KOPT-K1 (cell line): Measurements from ENCODE around the gene TAF8.
A peak's percentile ranks its signal among the peaks of the same experiment; 100 is the strongest.
"Not testable (repeated sequence)": the region's sequence is repeated elsewhere in the genome, so short reads cannot be mapped to it uniquely, and the experiment has no call there.

Experiments used
- H3K27ac ChIP-seq: fragments of 200-600 bp; sonication (generic); 2 replicates; pipeline ENCODE4 v1.5.1; 2016; ENCODE audit warnings: antibody characterized with exemption, mild to moderate bottlenecking, low read depth, low read length; ENCODE audit not compliant: poor library complexity, severe bottlenecking
- H3K36me3 ChIP-seq: fragments of 200-600 bp; sonication (generic); 2 replicates; pipeline ENCODE4 v1.5.1; 2017; ENCODE audit warnings: antibody characterized with exemption, mild to moderate bottlenecking, low read length, moderate library complexity; ENCODE audit not compliant: insufficient read depth
- H3K9me3 ChIP-seq: fragments of 200-600 bp; sonication (generic); 2 replicates; pipeline ENCODE4 v1.5.1; 2017; ENCODE audit warnings: antibody characterized with exemption, low read length, mild to moderate bottlenecking; ENCODE audit not compliant: insufficient read depth, poor library complexity, severe bottlenecking

Gene TAF8

DNA sequence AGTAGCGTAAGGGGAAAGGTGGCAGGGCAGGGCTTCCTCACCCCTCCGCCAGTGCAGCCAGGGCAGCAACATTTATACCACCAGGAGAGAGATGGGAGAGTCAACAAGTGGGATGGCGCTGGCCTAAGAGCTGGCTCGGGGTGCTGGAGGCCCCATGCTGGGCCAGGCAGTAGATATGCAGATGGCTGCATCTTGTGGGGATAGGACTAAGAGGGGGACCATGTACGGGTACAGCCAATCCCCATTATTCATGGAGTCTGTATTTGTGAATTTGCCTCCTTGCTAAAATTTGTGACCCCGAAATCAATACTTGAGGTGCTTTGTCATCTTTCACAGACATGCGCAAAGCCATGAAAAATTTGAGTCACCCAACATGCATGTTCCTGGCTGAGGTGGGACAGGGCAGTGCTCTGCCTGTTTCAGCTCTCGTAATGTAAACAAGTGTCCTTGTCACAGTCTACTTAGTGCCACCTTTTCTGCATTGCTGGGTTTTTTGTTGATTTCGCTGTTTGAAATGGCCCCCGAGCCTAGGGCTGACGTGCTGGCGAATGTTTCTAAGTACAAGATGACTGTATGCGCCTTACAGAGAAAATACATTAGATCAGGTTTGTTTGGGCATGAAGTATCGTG, 27.5 kb upstream of the TAF8 start:
- H3K36me3 ChIP-seq = no peaks in the 10 kb centered on the region
- H3K27ac ChIP-seq = peak overlapping the region; percentile 98
- no peaks in the 10 kb centered on the region for H3K9me3 ChIP-seq

DNA sequence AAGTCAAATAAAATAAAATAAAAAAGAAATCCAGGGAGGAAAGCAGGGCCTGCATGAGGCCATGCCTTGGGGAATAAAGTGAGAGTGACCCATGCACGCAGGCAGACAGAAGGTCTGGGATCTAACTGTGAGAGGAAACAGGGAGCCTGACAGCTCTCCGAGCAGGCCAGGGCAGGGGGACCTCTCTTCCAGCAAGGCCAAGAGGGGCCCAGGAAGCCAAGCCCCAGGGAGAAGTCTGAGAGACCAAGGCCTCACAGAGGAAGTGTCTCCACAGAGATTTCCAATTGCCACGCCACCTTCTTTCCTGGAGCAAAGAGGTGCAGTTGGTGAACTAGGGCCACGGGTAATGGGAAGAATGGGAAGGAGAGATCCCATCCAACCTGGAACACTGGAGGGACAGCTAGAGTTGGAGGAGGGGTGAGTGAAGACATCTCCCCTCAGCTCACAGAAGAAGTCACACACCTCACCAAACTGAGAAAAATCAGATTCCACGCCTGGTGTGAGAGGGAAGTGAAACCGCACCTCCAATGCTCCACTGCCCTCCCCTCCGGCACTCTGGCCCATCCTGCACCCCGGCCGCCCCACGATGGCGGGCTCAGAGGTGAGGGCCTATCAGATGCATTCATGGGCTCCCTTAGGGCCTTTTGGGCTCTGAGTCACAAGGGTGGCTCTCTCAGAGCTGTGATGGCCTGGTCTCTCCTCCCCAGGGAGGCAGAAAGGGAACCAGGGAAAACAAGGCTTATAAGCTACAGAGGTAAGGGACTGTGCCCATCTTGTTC, 25.1 kb upstream of the TAF8 start:
- Histone ChIP-seq H3K27ac (peak overlapping the region; percentile 98), H3K9me3 (no peaks in the 10 kb centered on the region), H3K36me3 (no peaks in the 10 kb centered on the region)

DNA sequence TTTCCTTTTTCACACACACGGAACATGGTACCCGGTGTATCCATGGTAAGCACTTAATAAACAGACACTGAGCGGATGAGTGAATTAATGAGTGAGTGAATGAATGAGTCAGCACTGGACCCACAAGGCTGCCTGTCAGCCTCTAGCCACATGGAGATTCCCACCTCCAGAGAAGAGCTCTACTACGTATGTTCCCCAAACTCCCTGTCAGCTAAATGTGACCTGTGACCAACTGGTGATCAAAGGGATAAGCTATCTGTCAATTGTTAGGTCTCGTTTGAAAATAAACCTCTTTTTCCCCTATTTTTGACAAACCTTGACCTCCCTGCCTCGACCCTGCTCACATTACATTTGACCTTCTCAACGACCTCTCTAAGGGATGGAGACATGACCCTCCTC, 24.5 kb upstream of the TAF8 start:
- Histone ChIP-seq H3K36me3 (no peaks in the 10 kb centered on the region), H3K27ac (peak overlapping the region; percentile 98), H3K9me3 (no peaks in the 10 kb centered on the region)

DNA sequence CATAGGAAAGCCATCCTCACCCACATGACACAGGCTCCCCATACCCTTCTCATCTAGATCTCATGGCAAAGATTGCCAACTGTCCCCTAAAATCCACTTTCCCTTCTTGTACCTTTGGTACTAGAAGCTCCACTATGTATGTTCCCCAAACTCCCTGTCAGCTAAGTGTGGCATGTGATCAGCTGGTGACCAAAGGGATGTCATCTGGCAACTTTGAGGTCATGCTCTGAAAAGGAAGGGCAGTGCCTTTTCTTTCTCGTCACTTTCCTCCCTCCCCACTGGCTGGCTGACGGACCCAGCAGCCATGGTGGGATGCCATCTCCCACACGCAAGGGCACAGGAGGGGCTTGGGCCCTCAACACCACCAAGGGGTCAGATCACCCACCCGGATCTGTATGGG, 23.8 kb upstream of the TAF8 start:
- Histone ChIP-seq H3K27ac (peak overlapping the region; percentile 98), H3K9me3 (no peaks in the 10 kb centered on the region), H3K36me3 (no peaks in the 10 kb centered on the region)

DNA sequence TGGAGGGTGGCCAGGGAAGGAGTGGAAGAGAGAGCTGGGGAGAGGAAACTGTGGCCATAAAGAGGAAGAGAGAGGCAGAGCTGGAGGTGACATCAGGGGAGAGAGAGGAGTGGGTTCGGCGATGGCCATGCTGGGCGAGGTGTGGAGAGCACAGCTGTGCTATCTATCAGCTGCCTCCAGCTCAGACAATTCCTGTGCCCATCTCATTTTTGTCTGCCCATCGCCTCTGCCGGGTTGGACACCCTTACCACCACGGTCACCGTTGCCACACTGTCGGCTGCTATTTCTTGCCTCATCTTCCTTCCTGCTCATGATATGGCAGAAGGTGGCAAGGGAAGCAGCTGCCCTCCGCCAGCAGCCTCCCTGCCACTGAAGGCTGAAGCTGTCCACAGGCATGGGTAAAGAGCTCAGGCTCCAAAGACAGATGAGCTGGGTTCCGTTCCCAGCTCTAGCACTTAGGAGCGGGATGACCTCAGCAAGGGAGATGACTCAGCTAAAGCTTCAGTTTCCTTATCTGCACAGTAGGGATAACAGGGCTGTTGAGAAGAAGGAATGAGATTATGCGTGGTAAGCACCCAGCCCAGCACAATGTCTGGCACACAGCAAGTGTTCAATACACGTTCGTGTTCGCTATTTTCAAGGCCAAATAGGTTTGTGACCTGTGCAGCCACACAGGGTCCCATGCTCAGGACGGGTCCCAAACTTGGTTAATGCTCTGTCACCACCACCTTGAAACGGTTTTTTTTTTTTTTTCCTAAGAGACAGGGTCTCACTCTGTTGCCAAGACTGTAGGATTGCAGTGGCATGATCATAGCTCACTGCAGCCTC, 21.9 kb upstream of the TAF8 start:
- no peaks in the 10 kb centered on the region for H3K36me3 ChIP-seq
- no peaks in the 10 kb centered on the region for H3K9me3 ChIP-seq
- peak overlapping the region; percentile 98 for H3K27ac ChIP-seq

DNA sequence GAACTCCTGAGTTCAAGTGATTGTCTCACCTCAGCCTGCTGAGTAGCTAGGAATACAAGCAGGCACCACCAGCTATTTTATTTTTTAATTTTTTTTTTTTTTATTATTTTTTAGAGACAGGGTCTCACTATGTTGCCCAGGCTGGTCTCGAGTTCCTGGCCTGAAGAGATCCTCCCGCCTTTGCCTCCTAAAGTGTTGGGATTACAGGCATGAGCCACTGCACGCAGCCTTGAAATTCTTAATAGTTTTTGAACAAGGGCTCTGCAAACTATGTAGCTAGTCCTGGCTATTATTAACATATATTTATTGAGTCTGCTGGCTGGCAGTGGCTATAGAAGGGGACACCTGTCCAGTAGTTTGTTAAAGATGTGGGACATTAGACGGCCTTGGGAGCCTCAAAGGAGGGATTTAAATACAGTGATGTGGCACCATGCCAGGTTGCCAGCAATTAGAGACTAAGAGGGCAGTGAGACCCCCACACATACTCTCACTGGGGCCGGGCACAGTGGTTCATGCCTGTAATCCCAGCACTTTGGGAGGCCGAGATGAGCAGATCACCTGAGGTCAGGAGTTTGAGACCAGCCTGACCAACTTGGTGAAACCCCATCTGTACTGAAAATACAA, 21.1 kb upstream of the TAF8 start:
- peak overlapping the region; percentile 98 for H3K27ac ChIP-seq
- H3K9me3 ChIP-seq = no peaks in the 10 kb centered on the region
- no peaks in the 10 kb centered on the region for H3K36me3 ChIP-seq

DNA sequence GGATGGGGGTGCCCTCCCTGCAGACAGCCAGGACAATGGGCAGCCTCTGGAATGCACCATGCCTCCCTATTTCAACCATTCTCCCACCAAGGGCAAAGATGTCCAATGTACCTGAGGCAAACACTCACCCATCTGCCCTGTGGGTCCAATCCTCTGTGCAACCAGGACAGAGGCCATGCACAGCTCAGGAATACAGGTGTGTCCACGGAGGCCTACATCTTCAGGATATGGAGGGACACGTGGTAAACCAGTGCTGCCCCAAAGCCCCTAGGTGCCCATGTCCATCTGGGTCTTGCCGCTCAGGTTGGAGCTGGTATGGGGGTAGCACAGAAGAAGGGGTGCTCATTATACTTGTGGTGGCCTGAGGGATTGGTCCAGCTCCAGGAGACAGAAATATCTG, 20.4 kb upstream of the TAF8 start:
- H3K36me3 ChIP-seq = no peaks in the 10 kb centered on the region
- no peaks in the 10 kb centered on the region for H3K9me3 ChIP-seq
- H3K27ac ChIP-seq = peak overlapping the region; percentile 98

DNA sequence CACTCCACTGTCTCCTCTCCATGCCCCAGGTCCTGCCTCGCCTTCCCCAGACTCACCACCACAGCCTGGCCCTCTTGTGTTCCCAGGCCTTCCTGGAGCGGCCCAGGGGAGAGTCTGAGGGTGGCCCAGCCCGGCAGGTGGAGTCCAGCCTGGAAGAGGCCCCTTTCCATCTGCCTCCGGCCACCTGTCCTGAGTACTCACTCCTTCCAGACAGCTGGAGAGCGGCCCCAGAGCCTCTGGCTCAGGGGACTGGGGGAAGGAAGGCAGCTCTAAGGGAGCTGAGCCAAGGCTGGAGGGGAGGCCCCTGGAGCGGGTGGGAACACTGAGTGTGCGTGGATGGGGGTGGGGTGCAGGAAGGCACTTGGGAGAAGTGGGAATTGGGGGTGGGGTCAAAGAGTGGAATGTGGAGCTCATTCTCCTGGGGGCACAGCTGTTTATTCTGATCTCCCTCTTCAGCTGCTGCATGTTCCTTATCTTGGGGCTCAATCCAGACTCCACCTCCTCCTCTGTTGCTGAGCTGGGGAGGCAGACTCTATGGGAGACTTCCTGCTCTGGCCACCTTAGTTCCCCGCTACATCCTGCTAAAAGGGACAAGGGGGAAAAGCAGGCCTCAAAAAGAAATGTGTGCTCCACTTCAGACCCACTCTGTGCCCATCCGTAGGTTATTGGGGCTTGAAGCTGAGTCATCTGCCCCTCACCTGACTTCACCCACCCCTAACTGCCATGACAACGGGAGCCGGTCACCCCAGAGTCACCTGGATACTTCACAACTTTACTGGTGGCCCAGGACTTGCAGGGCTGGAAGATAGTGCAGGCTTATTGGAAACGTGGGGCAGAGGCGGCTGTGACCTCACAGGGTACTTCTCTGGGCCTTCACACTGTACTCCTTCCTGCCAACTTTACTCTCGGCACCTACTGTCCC, 19.5 kb upstream of the TAF8 start:
- no peaks in the 10 kb centered on the region for H3K9me3 ChIP-seq
- H3K36me3 ChIP-seq = no peaks in the 10 kb centered on the region
- H3K27ac ChIP-seq = peak overlapping the region; percentile 98

DNA sequence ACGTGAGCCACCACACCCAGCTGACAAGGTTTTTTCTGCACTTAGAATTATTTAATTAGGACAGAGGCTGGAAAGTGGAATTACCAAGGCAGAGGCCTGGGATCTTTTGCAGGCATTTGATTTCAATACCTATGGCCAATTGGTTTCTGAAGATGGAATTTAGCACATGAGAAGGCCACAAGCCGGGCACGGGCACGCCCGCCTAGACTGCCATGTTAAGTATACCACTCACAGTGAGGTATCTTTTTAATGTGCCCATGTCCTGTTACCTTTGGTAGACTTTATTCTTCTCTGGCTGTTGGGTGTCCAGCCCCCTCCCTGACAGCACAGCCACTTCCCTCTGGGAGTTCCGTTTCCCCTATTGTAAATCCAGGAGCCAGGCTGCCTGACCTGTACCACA, 18.0 kb upstream of the TAF8 start:
- peak overlapping the region; percentile 98 for H3K27ac ChIP-seq

DNA sequence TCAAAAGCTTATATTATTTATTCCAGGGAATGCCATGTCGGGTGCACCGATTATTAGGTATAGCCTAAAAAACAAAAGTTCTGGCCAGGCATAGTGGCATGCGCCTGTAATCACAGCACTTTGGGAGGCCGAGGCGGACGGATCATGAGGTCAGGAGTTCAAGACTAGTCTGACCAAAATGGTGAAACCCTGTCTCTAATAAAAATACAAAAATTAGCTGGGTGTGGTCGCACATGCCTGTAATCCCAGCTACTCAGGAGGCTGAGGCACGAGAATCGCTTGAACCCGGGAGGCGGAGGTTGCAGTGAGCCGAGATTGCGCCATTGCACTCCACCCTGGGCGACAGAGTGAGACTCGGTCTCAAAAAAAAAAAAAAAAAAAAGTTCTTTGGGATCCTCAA, 12.7 kb upstream of the TAF8 start:
- peak overlapping the region; percentile 98 for H3K27ac ChIP-seq
- not testable (repeated sequence) for H3K9me3 ChIP-seq, H3K36me3 ChIP-seq

More for the DNA sequence above, 18.0 kb upstream of the TAF8 start:
- H3K36me3 ChIP-seq = no peaks in the 10 kb centered on the region
- H3K9me3 ChIP-seq = no peaks in the 10 kb centered on the region

DNA sequence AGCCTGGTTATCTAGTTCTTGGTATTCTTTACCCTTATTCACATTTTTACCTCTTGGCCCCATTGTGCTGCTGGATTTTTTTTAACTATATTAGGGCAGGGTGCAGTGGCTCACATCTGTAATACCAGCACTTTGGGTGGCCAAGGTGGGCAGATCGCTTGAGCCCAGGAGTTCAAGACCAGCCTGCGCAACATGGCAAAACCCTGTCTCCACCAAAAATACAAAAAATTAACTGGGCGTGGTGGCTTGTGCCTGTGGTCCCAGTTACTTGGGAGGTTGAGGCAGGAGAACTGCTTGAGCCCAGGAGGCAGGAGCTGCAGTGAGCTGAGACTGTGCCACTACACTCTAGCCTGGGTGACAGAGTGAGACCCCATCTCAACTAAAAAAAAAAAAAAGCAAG, 12.2 kb upstream of the TAF8 start:
- peak overlapping the region; percentile 98 for H3K27ac ChIP-seq
- H3K9me3 ChIP-seq = no peaks in the 10 kb centered on the region
- no peaks in the 10 kb centered on the region for H3K36me3 ChIP-seq

DNA sequence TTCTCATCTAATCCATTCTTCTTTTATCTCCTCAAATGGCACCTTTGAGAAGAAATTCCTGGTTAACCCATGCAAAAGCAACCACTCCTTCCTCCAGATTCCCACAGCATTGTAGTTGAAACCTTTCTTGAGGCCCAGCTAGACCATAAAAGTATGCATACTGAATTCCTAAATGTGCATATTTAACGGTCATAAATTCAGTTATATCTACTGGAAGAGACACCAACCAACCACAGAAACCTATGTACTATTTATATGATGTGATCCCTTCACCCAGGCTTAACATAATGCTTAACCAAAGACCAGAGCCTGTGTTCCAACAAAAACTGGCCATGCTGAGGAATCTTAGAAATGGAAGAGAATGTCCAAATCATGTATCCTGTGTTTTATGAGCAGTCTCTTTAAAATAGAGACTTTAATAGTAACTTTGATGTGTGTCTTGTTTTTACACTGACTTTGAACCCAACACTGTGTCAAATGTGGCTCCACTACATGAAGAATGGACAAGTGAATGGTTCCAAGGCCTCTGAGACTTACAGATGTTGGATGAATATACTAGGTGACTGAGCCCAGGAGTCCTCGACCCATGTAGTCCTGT, 11.4 kb upstream of the TAF8 start:
- no peaks in the 10 kb centered on the region for H3K36me3 ChIP-seq
- peak overlapping the region; percentile 98 for H3K27ac ChIP-seq
- no peaks in the 10 kb centered on the region for H3K9me3 ChIP-seq

DNA sequence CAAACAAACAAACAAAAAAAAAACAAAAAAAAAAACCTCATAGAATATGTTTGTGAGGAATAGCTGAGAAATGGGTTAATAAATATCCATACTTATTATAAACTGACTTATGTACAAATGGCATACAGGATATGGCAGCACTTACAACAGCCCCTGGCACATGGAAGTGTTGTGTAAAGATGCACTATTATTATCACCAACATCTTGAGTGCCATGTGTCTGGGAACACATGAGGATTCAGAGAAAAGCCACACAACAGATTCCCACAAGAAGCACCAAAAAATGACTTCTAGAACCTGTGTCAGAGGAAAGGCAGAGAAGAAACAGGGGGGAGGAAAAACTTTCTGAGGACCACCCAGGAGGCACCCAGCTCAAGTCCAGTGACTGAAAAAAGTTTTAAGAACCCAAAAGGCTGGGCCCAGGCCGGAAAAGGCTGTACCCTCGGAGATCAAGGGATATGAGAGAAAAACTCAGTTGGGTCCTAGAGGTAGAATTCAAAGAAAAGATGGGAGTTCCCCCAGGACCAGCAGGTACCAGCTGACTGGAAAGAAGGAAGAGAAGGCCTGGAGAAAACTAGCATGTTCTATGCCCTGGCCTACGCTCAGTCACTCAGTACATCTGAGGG, 9.4 kb upstream of the TAF8 start:
- H3K9me3 ChIP-seq = no peaks in the 10 kb centered on the region
- H3K27ac ChIP-seq = peak overlapping the region; percentile 98
- no peaks in the 10 kb centered on the region for H3K36me3 ChIP-seq
